Activated CD4-positive, alpha-beta T cell treated with anti-CD3 and anti-CD28 coated beads for 36 hours (primary cell): Measurements from ENCODE around the gene KCNC1. TPM values are rescaled to one million over a fixed set of nuclear protein-coding genes. Genes with fewer than 3 reads are reported as not detected.

Experiments
- ATAC-seq: fragments of 200-7000 bp; cut with Tn5 transposase; one replicate; pipeline ENCODE4 v1.10.0; 2021; ENCODE audit warnings: mild to moderate bottlenecking, moderate library complexity
- CTCF ChIA-PET: fragments of 350-600 bp; sonication (Branson Sonifier 250); formaldehyde crosslinking; loops from one replicate; lab custom pipeline; 2021; ENCODE audit warnings: antibody characterized with exemption; lab: Charles Lee
- POLR2A ChIA-PET: fragments of 350-600 bp; sonication (Branson Sonifier 250); formaldehyde crosslinking; loops from one replicate; lab custom pipeline; 2021; ENCODE audit warnings: antibody characterized with exemption, inconsistent platforms; lab: Charles Lee
- DNase-seq: peaks from one replicate; pipeline ENCODE4 v3.0.0-alpha.2; 2020
- H3K27ac Mint-ChIP-seq: one replicate; pipeline ENCODE4 v1.8.0; 2021; ENCODE audit warnings: mixed read lengths
- H3K27me3 Mint-ChIP-seq: one replicate; pipeline ENCODE4 v1.8.0; 2021; ENCODE audit warnings: mixed read lengths
- H3K36me3 Mint-ChIP-seq: one replicate; pipeline ENCODE4 v1.8.0; 2021; ENCODE audit warnings: low read depth, mixed read lengths
- H3K4me1 Mint-ChIP-seq: one replicate; pipeline ENCODE4 v1.8.0; 2021; ENCODE audit warnings: mixed read lengths
- H3K4me3 Mint-ChIP-seq: one replicate; pipeline ENCODE4 v1.8.0; 2021; ENCODE audit warnings: mild to moderate bottlenecking, moderate library complexity, mixed read lengths
- H3K9me3 Mint-ChIP-seq: one replicate; pipeline ENCODE4 v1.8.0; 2021; ENCODE audit warnings: low read depth, mixed read lengths
- intact Hi-C, 2 experiments: fragments of 100-400 bp; cut with DNase I in 1 of 2; cut with micrococcal nuclease in 1 of 2; formaldehyde crosslinking; loops; one replicate each; pipeline versions ENCODE4 v1.14.2 to v1.15.1; 2022 to 2024; cut with DNase I, micrococcal nuclease
- total RNA-seq, 2 experiments: library from RNA; stranded (reverse); gene quantifications; one replicate each; pipeline ENCODE4 v1.2.3, GENCODE V29; 2021

The KCNC1 gene
- total RNA-seq, 2 experiments from 2014 or later, result not detected

GRCh38 chr11:17770917-17771316 lies 36.3 kb downstream of the KCNC1 start:
- CTCF ChIA-PET, result no interaction called here
- ATAC-seq, result no peak

DNA sequence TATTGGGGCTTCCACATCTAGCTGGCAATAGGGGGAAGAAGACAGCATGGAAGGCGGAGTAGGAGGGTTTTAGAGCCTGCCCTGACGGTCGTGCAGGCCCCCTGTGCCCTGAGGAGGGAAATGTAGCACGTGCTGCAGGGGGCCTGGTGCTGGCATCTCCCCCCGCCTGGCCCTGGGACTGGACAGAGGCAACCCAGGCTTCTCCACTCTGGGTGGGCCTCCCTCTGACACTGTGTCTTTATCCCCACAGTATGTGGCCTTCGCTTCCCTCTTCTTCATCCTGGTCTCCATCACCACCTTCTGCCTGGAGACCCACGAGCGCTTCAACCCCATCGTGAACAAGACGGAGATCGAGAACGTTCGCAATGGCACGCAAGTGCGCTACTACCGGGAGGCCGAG lies 36.8 kb downstream of the KCNC1 start:
- H3K27me3 Mint-ChIP-seq, result no peaks in the 10 kb centered on the region
- intact Hi-C loops, result no loop called here
- H3K36me3 Mint-ChIP-seq, result no peaks in the 10 kb centered on the region
- H3K27ac Mint-ChIP-seq, result no peak overlapping the region
- H3K4me3 Mint-ChIP-seq, result no peak overlapping the region
- ChIA-PET POLR2A (no interaction called here), CTCF (no interaction called here)
- no peaks in the 10 kb centered on the region for H3K4me1 Mint-ChIP-seq
- no peak for DNase-seq
- no peaks in the 10 kb centered on the region for H3K9me3 Mint-ChIP-seq
- no peak for ATAC-seq

More at GRCh38 chr11:17770917-17771316, 36.3 kb downstream of the KCNC1 start:
- no peaks in the 10 kb centered on the region for H3K27me3 Mint-ChIP-seq
- no peak overlapping the region for H3K27ac Mint-ChIP-seq
- intact Hi-C loops, result no loop called here
- no peaks in the 10 kb centered on the region for H3K4me1 Mint-ChIP-seq
- H3K9me3 Mint-ChIP-seq, result no peaks in the 10 kb centered on the region
- H3K4me3 Mint-ChIP-seq, result no peak overlapping the region
- H3K36me3 Mint-ChIP-seq, result no peaks in the 10 kb centered on the region
- POLR2A ChIA-PET, result no interaction called here
- DNase-seq, result no peak

GRCh38 chr11:17771841-17772401 lies 37.3 kb downstream of the KCNC1 start:
- Mint-ChIP-seq H3K4me3 (no peak overlapping the region), H3K27me3 (no peaks in the 10 kb centered on the region), H3K36me3 (no peaks in the 10 kb centered on the region), H3K4me1 (no peaks in the 10 kb centered on the region), H3K9me3 (no peaks in the 10 kb centered on the region), H3K27ac (no peak overlapping the region)
- intact Hi-C loops, result no loop called here
- ChIA-PET CTCF (no interaction called here), POLR2A (no interaction called here)
- no peak for ATAC-seq
- DNase-seq, result no peak

DNA sequence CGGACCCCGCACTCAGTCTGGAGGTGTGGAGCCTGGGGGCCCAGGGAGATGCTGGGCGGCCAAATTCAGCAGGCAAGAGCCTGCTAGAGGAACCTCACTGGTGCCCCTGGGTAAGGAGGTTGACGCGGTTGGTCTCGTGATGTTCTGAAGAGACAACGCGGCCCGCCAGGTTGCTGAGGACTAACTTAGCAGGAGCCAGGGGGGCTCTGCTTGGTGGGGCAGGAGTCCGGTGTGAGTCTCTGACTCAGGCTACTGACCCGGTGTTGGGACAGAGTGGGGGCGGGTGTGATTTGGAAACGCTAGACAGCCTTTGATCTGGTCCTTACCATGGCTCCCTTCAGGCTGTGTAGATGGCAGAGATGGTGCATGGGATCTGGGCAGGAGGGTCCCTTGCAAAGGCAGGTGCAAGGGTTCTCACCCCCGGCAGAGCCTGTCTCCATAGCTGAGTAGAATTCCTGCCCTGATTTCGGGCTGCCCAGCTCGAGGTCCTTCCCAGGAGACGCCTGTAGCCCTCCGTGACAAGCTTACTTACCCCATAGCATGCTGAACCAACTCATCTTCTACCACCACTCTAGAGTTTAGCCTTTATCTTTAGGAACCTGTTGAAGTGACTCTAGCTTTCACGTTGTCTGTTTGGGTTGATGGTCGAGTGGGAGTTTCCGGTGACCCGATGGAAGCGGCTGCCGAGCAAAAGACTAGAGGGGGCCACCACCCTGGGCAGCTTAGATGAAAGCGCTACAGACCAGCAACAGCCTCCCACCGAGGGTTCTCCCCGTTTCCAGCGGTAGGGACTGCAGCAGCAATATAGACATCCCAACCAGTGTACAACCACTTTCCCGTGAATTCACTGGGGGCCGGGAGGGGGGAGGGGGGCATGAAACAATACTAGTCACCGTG lies 38.4 kb downstream of the KCNC1 start:
- intact Hi-C loops, result no loop called here
- Mint-ChIP-seq H3K9me3 (no peaks in the 10 kb centered on the region), H3K4me1 (no peaks in the 10 kb centered on the region), H3K27ac (no peak overlapping the region), H3K4me3 (no peak overlapping the region), H3K36me3 (no peaks in the 10 kb centered on the region), H3K27me3 (no peaks in the 10 kb centered on the region)
- ATAC-seq, result no peak
- DNase-seq, result no peak
- CTCF ChIA-PET, result no interaction called here
- POLR2A ChIA-PET, result no interaction called here

DNA sequence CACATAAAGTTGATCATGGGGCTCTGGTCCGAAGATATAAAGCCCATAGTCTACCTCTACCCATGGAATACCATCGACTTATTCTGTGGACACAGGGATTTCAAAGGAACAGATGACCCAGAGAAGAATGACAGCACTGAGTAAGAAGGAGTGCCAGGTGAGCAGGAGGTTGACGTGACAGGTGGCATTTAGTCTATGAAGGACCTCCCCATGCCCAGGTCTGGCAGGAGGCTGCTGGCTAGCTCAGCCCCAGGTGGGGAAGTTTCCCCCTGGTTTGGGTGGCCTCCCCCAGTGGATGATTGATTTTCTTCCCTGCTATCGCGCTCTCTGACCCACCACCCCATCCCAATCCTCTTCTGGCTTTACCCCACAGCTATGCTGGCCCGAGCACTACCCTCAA lies 39.1 kb downstream of the KCNC1 start:
- ChIA-PET CTCF (no interaction called here), POLR2A (no interaction called here)
- no peaks in the 10 kb centered on the region for H3K36me3 Mint-ChIP-seq
- H3K4me3 Mint-ChIP-seq, result no peak overlapping the region
- DNase-seq, result no peak
- no peak overlapping the region for H3K27ac Mint-ChIP-seq
- H3K27me3 Mint-ChIP-seq, result no peaks in the 10 kb centered on the region
- no peak for ATAC-seq
- intact Hi-C loops, result no loop called here
- H3K9me3 Mint-ChIP-seq, result no peaks in the 10 kb centered on the region
- no peaks in the 10 kb centered on the region for H3K4me1 Mint-ChIP-seq

- Mint-ChIP-seq H3K27ac (no peak overlapping the region), H3K4me3 (no peak overlapping the region), H3K27me3 (no peaks in the 10 kb centered on the region), H3K36me3 (no peaks in the 10 kb centered on the region), H3K9me3 (no peaks in the 10 kb centered on the region), H3K4me1 (no peaks in the 10 kb centered on the region)
- no peak for DNase-seq
- intact Hi-C loops, result no loop called here
- no peak for ATAC-seq
- ChIA-PET CTCF (interaction anchor here (0.7 kb wide), 1 partner anchor 207 kb away, joined by 3 read pairs; no protein-coding TSS in a partner anchor), POLR2A (no interaction called here)
These were observed 39.9 kb downstream of the KCNC1 start for GRCh38 chr11:17774232-17775034.

DNA sequence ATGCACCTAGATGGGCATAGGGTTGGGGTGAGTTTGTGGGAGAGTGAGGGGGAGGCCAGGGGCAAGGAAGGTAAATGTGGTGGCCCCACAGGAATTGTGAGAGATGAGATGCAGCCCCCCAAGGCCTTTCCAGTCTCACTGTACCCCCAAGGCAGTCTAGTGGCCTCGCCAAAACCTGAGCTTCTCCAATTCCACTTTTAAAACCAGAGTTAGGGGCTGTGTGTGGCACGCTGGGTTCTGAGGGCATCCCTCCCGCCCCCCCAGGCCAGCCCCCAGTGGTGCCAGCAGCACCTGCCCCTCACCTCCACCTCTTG lies 40.4 kb downstream of the KCNC1 start:
- ChIA-PET POLR2A (no interaction called here), CTCF (no interaction called here)
- H3K9me3 Mint-ChIP-seq, result no peaks in the 10 kb centered on the region
- no peak overlapping the region for H3K27ac Mint-ChIP-seq
- no peaks in the 10 kb centered on the region for H3K36me3 Mint-ChIP-seq
- no peak overlapping the region for H3K4me3 Mint-ChIP-seq
- no peak for DNase-seq
- no peaks in the 10 kb centered on the region for H3K27me3 Mint-ChIP-seq
- no peaks in the 10 kb centered on the region for H3K4me1 Mint-ChIP-seq
- no peak for ATAC-seq
- intact Hi-C loops, result no loop called here

- intact Hi-C loops, result no loop called here
- ChIA-PET POLR2A (no interaction called here), CTCF (no interaction called here)
- H3K27ac Mint-ChIP-seq, result no peak overlapping the region
- H3K36me3 Mint-ChIP-seq, result no peaks in the 10 kb centered on the region
- DNase-seq (no peak), ATAC-seq (no peak)
- no peak overlapping the region for H3K4me3 Mint-ChIP-seq
- H3K27me3 Mint-ChIP-seq, result no peaks in the 10 kb centered on the region
- H3K9me3 Mint-ChIP-seq, result no peaks in the 10 kb centered on the region
- H3K4me1 Mint-ChIP-seq, result no peaks in the 10 kb centered on the region
These were observed 41.1 kb downstream of the KCNC1 start for GRCh38 chr11:17775507-17776211.

DNA sequence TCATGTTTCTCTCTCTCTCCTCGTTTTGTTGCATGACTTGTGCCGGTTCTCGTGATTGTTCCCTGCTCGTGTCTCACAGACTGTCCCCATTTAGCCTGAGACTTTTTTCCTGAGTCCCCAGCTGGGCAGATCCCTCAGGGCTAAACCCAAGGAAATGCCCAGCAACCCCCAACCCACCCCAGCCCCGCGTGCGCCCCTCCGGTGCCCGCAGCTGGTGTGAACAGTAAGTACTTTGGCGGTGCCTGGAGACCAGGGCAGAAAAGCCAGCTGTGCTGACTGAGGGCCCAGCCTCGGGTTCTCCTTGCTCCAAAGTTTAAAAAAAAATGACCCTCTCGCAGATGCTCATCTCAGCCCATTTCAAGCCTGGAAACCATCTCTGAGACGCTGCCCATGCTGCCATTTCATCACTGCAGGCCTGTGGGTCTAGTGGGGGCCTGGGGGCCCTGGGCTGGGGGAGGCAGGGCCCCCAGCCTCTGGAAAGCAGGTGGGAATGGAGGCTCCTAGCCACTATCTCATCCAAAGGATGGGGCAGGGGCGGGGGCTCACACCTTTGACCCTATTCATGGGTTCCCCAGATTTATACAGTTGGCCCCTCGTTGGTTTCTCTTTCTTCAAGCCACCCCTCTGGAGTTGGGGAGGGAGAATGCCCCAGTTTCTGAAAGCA lies 41.8 kb downstream of the KCNC1 start:
- ATAC-seq, result no peak
- CTCF ChIA-PET, result no interaction called here

DNA sequence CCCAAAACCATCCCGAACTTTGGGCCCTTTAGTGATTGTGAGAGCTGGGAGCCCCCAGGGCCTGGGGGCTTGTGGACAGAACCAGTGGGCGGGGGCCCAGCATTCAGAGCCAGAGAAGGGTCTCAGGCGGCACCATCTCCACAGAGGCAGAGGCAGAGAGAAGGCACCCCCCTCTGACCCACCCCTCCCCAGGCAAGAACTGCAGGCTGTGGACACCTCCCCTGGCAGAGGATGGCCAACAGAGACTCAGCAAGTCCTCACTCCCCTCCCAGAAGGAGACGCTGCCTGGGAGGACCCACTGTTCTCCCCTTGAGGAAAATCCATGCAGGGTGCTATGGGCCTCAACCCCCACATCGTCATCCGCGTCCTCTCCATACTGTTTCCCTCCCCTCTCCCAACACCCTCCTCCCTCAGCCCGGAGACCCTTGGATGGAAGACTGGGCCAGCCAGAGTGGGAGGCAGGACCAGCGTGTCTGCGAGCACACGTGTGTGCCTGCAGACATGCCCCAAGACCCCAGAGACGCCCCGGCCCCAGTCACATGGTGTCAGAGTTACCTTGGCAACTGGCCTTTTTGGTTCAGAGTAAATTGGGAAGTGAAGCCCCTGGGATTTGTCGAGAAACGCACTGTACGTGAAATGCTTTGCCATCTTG lies 42.6 kb downstream of the KCNC1 start:
- Mint-ChIP-seq H3K27ac (no peak overlapping the region), H3K27me3 (no peaks in the 10 kb centered on the region), H3K4me1 (no peaks in the 10 kb centered on the region), H3K36me3 (no peaks in the 10 kb centered on the region), H3K9me3 (no peaks in the 10 kb centered on the region), H3K4me3 (no peak overlapping the region)
- intact Hi-C loops, result no loop called here
- POLR2A ChIA-PET, result no interaction called here
- DNase-seq, result no peak
- CTCF ChIA-PET, result no interaction called here
- no peak for ATAC-seq

More for the DNA sequence above, 41.8 kb downstream of the KCNC1 start:
- POLR2A ChIA-PET, result no interaction called here
- no peaks in the 10 kb centered on the region for H3K4me1 Mint-ChIP-seq
- H3K27ac Mint-ChIP-seq, result no peak overlapping the region
- intact Hi-C loops, result no loop called here
- no peak overlapping the region for H3K4me3 Mint-ChIP-seq
- no peaks in the 10 kb centered on the region for H3K9me3 Mint-ChIP-seq
- DNase-seq, result no peak
- no peaks in the 10 kb centered on the region for H3K36me3 Mint-ChIP-seq
- H3K27me3 Mint-ChIP-seq, result no peaks in the 10 kb centered on the region

DNA sequence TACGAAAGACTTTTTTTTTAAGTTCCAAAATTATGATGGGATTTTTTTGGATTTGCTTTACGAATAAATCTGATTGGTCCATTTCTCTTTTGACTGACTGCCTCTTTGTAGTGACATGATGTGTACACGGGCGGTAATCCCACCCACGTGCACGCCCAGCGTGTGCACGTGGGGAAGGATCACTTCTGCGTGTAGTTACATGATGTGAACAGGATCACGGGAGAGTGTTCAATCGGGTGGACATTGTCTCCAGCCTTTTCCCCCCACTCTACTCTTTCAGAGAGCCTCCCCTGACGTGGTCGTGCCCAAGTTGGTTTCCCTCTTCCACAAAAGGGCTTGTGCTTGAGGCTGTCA lies 43.1 kb downstream of the KCNC1 start:
- Mint-ChIP-seq H3K4me3 (no peak overlapping the region), H3K9me3 (no peaks in the 10 kb centered on the region), H3K27me3 (no peaks in the 10 kb centered on the region), H3K4me1 (no peaks in the 10 kb centered on the region), H3K27ac (no peak overlapping the region), H3K36me3 (no peaks in the 10 kb centered on the region)
- CTCF ChIA-PET, result no interaction called here
- ATAC-seq (no peak), DNase-seq (no peak)
- intact Hi-C loops, result no loop called here
- POLR2A ChIA-PET, result no interaction called here
